HG03095 (cell line): Measurements from ENCODE around the gene METTL15.
"Not testable (repeated sequence)": the region's sequence is repeated elsewhere in the genome, so short reads cannot be mapped to it uniquely, and the experiment has no call there.

Experiments
- ATAC-seq: cut with Tn5 transposase; IDR thresholded peaks from one replicate; pipeline ENCODE4 v1.9.1; 2021; ENCODE audit warnings: moderate library complexity; ENCODE audit not compliant: unreplicated experiment

Gene METTL15

DNA sequence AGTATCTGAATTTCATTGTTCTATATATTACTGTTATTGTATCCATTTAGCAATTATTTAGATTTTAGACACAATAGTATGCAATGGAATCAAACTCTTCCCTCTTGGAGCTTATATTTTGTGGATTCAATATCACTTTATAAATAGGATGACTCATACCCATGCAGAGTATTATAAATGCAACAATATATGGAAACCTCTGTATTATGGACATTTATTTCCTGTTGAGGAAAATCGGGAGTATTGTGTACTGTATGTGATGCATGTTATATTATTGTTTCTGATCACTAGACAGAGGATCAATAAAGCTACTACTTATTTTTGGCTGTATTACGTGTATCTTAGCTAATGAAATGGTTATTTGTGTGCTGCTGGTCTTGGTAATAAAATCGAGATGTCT, 770 bp downstream of the METTL15 start:
- ATAC-seq: no peak

DNA sequence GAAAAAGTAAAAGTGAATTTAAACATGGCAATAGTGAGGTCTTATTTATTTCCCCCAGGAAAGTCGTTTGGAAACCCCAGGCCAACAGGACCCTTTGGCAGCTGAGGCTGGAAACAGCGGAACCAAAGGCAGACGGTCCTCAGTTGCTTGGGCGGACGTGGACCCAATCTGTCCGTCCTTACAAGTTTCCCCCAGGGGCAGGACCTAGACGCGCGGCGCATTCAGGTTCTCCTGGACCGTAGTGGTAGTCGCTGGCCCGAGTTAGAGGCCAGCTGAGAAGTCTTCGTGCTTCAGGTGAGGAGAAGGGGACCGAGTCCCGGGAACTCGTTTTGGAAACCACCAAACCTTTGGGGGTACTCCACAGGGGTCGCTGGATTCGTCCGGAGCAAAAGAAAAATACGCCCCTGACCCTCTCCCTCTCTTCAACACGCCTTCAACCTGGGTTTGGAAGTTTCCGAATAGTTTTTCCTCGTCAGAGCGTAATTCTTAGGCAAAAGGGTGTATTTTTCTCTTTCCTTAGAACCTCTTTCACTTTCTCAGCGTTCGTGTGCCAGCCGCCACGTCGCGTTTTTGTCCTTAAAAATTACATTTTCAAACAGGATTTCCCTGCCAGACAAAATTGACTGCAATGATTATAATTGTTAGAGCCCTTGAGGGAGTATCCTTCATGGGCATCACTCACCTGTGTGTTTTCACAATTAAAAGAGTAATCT, 2.1 kb downstream of the METTL15 start:
- ATAC-seq: peak; percentile 32

DNA sequence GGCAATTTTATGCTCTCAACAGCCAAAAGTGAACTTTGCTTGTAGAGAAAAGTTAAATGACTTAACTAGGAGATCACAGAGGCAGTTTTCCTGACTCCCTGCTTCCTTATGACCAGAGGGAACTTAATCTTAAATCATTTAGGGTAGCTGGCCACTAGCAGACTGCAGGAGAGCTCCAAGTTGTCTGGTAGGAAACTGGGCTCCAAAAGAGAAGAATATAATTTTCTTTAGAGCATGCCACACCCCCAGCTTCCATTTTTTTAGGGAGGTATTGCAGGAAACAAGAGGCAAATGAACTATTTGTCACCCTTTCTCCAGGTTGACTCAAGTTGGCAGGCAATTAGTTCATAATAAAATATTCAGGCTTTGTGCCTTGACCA, 2.6 kb downstream of the METTL15 start:
- ATAC-seq: no peak

DNA sequence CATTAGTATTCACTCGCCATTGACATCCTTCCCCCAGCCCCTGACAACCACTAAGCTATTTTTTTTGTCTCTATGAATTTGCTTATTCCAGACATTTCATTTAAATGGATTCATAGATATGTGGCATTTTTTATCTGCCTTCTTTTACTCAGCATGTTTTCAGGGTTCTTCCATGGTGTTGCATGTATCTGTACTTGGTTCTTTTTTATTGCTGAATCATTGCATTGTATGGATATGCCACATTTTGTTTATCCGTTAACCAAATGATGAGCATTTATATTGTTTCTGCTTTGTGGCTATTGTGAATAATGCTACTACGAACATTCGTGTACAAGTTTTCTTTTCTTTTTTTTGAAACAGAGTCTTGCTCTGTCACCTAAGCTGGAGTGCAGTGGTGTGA, 5.9 kb downstream of the METTL15 start:
- ATAC-seq: no peak

DNA sequence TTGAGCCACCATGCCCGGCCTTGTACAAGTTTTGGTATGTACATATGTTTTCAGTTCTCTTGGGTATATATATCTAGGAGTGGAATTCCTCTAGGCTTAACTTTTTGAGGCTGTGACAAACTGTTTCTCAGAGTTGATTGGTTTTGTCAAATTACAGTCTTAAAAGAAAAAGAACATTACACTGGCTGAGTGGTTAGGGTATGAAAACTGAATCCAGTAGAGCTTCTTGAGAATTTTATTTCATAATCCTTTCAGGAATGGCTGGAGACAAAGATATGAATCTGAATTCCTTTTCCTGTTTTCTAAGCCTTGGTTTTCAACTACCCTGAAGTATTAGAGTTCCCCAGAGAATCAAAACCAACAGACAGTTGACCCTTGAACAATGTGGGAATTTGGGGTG, 6.5 kb downstream of the METTL15 start:
- no peak for ATAC-seq

DNA sequence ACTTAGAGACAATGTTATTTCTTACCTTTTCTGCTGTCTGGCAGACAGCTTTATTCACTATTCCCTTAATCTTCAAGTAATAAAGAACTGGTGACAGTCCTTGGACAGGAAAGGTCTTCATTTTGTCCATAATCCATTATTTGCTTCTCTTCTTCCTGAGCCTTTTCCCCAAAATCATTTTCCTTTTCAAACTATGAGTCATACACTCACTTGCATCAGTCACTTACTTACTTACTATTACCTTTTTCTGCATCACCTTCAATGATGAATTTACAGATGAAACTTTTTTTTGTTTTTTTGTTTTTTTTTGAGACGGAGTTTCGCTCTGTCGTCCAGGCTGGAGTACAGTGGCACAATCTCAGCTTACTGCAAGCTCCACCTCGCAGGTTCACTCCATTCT, 9.5 kb downstream of the METTL15 start:
- no peak for ATAC-seq

DNA sequence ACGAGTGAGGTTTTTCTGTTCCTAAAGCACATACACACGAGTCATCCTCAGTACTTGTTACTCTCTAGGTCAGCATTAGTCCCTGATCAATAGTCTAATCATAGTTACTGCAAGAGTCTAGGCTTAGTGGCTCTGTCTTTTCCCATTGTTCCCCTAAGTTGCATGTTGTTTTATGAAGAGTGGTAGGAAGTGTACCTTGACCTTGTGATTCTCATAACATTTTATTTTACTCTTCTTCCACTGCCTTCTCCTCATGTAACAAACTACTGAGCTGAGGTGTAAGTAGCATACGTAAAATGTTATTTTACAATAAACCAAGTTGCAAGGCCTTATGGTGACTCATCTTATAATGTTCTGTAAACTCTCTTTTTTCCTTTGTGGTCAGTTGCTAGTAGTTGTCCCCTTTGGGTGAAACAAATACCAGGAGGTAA, 15.0 kb downstream of the METTL15 start:
- no peak for ATAC-seq

DNA sequence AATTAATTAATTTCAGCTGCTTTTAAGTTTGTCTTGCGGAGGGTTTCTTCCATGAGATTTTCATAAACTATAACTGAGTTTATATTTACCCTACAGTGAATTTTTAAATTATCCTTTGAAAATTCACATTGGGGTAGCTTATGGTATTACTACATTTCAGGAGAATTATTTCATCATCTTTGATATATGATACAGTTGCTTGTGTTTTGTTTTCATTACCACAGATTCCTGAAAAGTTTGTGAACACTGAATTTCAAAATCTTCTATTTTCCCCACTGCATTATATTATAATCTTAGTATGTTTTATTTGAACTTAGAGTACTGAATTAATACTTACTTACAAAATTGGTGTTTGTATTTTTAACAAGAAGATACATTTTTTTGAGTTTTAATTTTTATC, 24.4 kb downstream of the METTL15 start:
- ATAC-seq: no peak

DNA sequence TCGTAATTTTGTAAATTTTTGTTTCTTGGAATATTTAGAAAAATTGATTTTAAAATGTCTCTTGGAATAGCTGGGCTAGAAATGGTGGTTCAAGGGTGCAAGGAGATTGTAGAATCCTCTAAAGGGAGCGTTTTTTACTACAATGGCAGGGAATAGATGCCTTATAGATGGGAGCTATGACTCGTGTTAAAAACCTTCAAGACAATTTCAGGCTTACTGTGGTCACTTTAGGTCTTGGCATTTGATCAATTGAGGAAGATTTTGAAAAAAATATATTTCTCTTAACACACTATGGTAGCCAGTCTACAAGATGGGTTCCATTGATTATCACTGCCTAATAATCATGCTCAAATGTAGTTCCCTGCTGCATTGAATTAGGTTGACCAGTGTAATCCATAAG, 25.0 kb downstream of the METTL15 start:
- no peak for ATAC-seq

DNA sequence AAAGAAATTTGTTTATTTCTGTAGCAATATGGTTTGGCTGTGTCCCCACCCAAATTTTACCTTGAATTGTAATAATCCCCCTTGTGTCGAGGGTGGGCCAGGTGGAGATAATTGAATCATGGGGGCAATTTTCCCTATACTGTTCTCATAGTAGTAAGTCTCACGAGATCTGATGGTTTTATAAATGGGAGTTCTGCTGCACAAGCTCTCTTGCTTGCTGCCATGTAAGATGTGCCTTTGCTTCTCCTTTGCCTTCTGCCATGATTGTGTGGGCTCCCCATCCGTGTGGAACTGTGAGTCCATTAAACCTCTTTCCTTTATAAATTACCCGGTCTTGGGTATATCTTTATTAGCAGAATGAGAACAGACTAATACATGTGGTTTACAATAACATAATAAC, 28.0 kb downstream of the METTL15 start:
- not testable (repeated sequence) for ATAC-seq

DNA sequence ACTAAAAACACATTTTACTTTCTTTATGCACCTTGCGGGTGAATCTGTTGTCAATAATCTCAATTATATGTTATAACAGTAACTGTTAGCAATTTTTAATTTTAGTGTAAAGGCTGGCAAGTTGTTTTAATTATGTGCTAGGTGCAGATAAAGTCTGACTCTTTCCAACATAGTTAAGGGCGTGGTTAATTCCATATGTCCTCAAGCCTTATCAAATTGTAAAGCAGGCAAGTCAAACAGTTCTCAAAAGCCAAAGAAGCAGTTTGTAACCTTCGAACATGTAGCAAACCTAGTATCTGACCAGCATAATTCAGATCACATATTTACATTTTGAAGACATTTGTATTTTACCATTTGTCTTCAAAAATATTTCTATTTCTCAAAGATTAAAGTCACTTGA, 29.2 kb downstream of the METTL15 start:
- ATAC-seq: no peak

DNA sequence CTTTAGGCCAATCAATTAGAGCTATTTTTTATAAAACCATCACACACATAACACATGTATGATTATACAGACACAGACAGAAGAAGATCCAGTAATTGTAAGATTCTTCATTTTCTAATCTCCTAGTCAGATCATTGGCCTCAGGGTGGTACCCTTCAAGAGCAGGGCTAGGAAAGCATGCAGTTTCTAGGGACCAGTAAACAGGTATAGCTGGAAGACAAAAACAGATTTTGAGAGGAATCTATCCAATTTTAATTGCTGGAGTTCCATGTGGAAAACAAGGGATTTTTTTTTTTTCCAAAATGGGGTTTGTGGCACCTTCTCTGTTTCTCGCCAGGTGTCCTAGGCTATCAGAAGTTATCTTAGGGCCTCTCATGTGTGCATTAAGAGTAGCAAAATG, 29.6 kb downstream of the METTL15 start:
- no peak for ATAC-seq

DNA sequence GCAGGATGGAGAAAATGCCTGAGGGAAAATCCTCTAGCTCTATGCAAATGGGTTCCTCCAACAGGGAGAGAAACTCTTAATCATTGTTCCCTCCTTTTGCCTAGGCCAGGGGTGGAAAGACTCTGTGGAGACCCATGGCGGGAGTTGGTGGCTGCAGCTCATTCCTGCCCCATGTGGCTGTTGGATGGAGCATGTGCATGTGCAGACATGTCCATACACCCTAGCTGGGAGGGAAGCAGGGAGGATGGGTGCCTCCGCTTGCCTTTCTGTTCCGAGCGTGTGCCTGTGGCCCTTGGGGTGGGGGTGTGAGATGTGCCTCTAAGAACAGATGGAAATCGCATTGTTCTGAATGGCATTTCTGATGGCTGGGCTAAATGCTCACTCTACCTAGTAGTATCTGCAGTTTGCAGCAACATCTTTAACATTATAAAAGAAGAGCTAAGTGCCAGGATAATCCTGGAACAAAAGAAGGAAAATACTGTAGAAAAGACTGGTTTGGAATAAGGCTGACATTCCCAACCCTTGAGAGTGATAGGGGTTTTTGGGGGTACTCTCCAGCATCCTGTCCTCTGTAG, 31.7 kb downstream of the METTL15 start:
- no peak for ATAC-seq

DNA sequence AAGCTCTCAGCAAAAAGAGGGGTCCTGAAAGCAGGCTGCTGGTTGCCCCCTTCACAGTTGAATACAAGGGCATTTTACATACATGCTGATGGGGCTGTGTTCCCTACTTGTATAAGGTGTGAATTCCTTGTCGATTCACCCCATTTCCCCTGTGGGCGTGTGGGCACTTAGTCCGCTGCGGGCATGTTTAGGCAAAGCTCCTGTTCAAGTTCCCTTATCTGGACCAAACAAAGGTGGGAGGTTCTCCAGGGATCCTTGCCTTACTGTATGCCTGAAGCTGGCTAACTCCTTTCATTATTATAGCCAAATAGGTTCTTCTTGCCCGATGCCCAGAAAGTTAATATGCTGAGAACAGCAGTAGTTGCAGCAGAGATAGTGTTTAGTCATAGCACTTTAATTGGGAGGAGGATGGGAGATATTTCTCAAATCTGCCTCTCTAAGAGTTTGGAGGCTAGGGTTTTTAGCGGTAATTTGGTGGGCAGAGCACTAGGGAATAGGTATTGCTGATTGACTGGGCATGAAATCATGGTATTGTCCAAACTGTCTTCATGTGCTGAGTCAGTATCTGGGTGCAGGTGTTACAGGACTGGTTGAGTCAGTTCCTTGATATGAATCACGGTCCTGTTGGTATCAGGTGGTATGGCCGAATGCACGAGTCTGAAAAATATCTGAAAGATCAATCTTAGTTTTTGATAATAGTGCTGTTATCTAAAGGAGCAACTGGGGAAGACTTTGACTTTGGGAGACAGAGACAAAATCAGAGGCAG, 32.7 kb downstream of the METTL15 start:
- no peak for ATAC-seq

DNA sequence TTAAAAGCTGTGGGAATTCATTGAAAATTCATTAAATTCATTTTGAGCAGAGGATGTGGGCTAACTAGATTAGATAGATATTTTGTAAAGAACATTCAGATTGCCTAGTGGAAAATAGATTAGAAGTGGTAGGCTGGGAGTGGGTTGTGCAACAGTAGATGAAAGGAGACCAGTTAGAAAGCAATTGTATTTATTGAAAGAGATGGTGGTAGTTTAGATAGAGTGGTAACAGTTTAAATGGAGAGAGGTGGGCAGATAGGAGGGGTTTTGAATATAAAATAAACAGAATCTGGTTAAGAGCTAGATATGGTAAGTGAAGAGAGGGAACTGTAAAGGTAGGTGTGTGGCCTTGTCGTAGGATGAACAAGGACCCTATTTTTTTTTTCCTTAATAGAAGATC, 34.5 kb downstream of the METTL15 start:
- ATAC-seq: no peak

DNA sequence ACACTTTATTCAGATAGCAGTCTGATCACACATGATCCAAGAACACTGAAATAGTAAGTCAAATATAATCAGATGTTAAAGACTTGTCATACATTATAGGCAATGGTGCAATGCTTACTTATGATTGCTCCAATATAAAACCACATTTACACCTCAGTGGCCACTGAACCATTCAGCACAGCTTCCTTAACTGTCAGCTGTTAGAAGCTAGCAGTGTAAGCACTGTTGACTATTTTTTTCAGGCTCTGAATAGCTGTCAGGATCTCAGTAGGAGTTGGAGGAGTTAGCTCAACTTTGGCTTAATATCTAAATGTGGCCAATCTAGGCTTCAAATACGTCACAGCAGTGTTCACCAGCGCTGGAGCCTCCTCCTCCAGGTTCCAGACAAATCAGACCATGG, 36.6 kb downstream of the METTL15 start:
- no peak for ATAC-seq

DNA sequence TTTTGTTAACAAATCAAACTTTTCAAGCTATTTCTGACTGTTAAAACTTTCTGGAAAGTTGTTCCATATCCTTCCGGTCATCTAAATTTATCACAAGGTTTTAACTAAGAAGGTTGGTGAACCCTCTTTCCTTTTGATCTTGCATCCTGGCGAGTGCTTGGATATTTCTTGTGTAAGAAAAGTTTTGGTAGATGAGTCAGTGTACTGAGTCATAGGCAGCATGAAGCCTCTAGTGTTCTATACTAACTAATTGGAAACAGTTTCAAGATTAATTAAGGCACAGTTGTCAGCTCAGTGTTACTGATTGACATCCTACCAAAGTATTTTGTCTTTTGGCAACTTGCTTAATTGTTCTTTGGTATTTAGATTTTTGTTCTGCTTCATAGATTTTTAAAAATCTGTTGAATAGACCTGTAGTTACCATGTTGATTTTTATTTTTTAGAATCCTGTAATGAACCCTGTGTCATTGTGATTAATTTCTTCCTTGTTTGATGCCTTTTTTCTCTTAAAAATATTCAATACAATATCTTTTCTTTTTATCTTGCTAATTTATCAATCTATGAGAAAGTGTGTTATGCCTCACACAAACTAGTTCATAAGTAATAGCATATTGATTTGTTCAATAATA, 38.0 kb downstream of the METTL15 start:
- ATAC-seq: no peak

DNA sequence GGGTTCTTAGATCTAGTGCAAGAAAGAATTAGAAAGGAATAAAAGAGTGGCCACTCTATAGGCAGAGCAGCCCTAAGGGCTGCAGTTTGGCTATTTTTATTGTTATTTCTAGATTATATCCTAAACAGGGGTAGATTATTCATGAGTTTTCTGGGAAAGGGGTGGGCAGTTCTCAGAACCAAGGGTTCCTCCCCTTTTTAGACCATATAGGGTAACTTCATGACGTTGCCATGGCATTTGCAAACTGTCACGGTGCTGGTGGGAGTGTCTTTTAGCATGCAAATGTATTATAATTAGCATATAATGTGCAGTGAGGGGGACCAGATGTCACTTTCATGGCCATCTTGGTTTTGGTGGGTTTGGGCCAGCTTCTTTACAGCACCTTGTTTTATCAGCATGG, 44.6 kb downstream of the METTL15 start:
- no peak for ATAC-seq

DNA sequence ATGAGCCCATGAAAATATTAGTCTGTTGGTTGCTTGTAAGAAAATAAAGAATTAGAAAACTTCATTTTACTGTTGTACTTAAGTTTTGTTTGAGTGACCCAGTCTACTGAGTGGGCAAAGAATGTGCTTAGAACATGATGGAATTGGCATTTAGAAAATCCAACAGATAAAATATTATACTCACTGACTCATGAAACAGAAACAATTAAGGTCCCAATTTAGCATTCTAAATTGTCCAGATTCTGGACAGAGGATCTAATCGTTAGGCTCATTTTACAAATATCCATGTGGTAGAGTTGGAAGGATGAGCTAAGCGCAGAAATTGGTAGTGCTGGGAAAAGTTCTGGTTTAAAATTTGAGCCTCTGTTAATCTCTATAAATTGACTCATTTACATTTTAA, 45.4 kb downstream of the METTL15 start:
- no peak for ATAC-seq

DNA sequence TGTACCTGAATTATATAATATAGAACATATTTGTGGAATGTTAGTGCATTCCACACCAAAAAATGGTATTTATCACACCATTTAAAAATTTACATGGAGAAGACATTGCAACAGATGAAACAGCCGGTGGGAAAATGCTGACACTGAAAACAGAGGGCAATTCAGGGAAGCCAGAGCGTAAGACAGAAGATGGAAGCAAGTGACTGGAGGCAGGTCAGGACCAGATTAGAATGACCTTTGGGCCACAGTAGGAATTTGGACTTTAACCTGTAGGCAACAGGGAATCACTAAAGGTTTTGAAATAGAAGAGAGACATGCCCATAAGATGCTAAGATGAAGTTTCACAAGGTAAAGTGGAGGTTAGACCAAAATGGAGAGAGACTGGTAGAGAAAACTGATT, 60.5 kb downstream of the METTL15 start:
- no peak for ATAC-seq

DNA sequence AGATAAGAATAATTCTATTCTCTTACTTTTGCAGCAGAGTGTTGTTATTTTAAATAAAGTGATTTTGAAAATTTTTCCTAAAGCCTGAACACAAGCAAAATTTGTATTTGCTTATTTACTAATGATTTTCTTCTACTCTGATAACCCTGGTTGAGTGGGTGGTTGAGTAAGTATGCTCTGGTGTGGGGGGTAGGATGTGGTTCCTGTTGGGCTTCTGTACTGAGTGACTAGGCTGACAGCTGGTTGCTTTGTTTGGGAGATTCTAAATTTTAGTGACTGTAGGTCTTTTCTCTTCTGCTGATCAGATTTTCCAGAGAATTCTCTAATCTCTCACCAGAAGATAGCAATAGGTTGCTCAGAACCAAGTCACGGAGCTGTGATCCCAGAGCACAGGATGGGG, 61.6 kb downstream of the METTL15 start:
- no peak for ATAC-seq

DNA sequence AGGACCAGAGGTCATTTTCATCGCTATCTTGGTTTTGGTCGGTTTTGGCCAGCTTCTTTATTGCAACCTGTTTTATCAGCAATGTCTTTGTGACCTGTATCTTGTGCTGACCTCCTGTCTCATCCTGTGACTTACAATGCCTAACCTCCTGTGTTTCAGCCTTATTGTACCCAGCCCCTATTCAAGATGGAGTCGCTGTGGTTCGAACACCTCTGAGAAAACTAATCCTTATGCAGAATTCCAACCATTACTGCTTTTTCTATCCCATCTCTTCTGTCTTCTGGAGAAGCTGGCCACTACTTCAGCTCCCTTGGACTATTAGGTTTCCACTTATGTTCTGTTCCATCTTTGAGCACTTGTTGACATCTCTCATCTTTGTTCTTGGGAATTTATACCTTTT, 62.6 kb downstream of the METTL15 start:
- no peak for ATAC-seq
